CD4-positive, alpha-beta T cell treated with Interleukin-10 for 1 hour (primary cell): ENCODE data around the gene ATRNL1.

ENCODE experiments used
- DNase-seq: peaks from one replicate; pipeline ENCODE4 v3.0.0-alpha.2; 2020

Gene ATRNL1

GRCh38 chr10:115957012-115957399 is 863.8 kb downstream of the ATRNL1 start:
- DNase-seq, result no peak

DNA sequence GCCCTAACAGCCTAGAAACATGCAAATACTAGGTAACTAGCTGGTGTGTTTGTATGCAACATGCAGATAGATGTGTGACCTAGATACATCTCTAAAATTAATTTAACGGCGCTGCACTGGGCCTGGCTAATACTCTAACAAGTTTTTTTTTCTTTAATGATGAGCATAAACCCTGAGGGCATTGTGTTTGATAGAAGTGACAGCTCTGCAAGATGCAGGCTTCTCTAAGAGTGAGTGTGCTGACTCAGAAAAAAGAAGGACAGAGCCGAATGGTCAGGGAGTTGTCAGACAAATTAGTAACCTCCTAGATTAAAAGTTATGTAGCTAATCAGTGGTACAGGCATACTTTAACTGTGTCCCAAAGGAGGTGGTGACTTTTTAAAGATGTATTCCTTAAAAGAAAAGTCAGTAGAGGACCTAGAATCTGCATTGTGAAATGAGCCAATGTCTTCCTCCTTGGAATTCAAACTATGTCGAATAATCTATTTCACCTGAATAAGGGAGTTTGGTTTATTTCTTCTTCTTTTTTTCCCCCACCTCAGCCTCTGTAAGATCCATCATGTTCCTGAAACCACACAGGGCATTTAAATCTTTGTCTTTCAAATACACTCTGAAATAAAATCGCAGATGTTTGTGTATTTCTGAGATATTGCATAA is 864.7 kb downstream of the ATRNL1 start:
- no peak for DNase-seq

DNA sequence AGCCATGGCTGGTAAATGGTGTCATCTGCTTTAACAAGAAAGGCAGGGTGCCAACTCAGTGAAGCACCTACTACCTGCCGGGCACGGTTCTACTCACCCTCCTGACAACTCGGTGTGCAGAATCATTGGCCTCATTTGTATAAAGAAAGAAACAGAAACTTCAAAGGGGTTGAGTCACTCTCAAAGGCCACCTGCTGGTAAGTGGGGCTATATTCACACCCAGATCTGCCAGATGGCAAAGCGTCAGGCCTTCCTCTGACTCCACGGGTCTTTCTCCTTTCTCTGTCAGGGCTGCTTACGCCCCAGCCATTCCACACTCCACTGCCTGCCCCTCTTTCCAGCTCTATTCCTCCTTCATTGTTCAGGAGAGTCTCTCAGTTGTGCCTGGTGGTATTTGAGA is 870.7 kb downstream of the ATRNL1 start:
- no peak for DNase-seq

DNA sequence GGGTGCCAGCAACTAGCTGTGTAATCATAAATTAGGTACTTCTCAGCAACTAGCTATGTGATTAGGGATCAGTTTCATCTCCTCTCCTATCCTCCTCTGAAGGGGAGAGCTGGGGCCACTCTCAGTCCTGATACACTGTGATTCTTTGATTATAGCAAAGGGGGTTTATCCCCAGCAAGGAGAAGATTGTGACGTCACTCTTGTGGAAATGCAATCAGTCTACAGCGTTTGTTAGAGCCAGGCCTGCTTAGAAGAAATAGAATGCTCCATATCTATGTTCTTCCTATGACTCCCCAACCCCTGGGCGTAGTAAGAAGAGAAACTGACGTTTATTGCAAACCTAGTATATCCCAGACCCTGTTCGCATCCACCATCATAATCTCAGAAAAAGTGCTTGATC is 871.7 kb downstream of the ATRNL1 start:
- DNase-seq, result no peak

- DNase-seq, result no peak
Measured at GRCh38 chr10:115965376-115965775, 872.2 kb downstream of the ATRNL1 start.

DNA sequence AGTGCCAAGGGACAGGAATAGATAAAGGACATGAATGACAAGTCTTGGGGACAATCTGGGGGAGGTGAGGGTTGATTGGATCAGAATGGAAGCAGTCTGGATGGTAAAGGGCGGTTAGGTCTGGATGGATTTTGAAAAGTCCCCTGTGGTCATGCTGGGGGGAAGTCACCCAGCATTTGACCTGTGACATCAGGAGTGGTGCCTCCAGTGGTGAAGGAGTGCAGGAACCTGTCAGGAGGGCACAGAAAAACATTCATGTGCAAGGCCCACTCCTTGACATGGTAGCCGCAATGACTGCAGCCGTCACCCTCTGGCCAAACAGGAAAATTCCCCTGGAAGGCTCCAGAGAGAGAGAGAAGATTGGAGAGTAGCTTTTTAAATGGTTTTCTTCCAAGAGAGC is 875.1 kb downstream of the ATRNL1 start:
- no peak for DNase-seq

- DNase-seq, result no peak
Measured at GRCh38 chr10:115969591-115969990, 876.4 kb downstream of the ATRNL1 start.

- no peak for DNase-seq
Measured at GRCh38 chr10:115971921-115972320, 878.8 kb downstream of the ATRNL1 start.

DNA sequence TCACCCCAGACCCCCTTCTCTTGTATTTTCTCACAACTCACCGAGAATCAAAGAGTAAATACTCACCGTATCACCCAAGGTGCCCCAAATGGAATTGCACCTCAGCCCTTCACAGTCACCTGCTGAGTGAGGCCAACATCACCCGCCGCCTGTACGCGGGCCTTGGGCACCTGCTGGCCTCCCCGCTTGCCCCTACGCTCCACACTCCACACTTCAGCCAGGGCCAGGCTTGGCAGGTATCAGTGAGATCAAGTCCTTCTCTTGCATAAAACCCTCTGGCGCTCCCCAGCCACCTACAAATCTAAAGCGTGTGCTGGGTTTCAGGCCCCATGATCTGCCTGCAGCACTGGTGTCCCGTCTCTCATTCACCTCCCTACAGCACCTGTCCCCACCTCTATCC is 879.3 kb downstream of the ATRNL1 start:
- DNase-seq, result no peak

- DNase-seq, result no peak
Measured at GRCh38 chr10:115974351-115974750, 881.2 kb downstream of the ATRNL1 start.

DNA sequence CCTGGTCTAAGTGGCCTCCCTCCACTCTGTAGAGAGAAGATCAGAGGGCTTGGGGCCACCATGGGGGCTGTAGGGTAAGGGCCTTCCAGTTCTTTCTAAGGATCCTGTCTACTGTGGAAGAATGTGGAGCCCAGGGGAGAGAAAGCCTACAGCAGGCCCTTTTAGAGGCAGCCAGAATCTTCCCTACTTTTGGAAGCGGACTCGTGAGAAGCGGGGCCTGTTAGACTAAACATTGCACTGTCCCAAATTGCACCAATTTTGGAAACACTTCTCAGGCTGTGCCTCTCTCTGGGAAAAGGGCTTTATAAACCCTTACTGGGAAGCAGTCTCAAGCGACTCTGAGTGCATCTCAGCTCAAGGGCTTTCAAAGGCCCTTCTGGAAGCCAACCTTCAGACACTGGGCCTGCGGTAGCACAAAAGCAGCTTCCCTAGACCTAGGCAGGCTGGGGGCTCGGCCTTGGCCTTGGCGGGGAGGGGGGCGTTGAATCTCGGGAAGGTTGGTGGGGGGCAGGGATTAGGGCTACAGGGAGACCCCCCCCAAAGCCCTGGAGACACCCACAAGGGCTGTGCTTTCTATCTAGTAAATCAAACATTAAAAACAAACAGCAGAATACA is 881.8 kb downstream of the ATRNL1 start:
- DNase-seq, result no peak

DNA sequence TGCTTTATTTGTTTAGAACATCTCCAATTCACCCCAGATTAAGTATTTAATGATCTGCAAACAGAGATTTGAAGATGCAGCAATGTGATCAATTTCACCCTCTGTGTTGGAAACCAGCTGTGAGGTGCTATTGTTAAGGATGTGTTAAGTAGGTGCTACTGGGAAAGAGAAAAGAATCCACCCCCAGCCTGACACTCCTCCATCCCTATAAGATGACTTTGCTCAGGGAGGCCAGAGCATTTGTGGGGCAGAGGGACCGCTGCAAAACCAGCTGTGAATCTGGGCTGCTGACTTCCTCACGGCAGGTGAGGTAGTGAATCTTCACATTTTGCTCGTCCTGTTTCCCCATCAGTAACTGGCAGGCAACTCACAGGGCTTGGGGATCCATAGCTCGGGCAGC is 882.3 kb downstream of the ATRNL1 start:
- DNase-seq, result no peak

GRCh38 chr10:115976342-115976741 is 883.2 kb downstream of the ATRNL1 start:
- no peak for DNase-seq

- no peak for DNase-seq
Measured at GRCh38 chr10:115977855-115978254, 884.7 kb downstream of the ATRNL1 start.

- DNase-seq, result no peak
Measured at GRCh38 chr10:115979576-115979975, 886.4 kb downstream of the ATRNL1 start.

DNA sequence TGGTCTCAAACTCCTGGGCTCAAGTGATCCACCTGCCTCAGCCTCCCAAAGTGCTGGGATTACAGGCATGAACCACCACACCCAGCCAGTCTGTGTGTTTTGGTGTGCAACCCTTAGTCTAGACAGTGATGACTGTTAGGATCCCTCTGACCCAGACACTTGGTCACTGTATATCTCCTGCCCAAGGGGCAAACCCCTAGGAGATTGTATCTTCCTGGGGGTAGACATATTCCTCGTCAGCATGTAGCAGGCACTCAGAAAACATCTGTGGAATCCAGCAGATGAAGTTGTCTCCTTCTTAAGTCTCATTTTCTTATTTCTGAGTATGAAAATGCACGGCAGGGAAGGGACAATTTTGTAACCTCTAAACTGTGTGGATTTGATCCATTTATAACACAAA is 887.3 kb downstream of the ATRNL1 start:
- DNase-seq, result no peak

GRCh38 chr10:115981081-115981480 is 887.9 kb downstream of the ATRNL1 start:
- no peak for DNase-seq

DNA sequence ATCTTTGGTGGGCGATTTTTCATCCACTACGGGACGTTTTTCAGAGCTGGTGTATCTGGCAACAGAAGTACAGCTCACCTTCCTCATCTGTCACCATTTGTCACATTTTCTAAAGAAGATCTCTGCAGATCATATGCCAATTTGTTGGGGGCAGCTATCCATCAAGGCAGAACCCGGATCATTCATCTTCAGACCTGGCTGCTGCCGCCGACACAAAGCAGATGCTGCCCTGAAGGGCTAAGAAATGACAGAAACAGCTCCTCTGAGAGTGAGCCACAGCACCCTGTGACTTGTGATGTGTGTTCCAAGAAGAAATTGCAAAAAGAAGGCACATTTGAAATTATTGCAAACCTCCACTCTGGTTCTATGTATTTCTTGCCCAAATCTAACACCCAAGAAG is 888.9 kb downstream of the ATRNL1 start:
- no peak for DNase-seq

GRCh38 chr10:115982526-115982925 is 889.4 kb downstream of the ATRNL1 start:
- no peak for DNase-seq

DNA sequence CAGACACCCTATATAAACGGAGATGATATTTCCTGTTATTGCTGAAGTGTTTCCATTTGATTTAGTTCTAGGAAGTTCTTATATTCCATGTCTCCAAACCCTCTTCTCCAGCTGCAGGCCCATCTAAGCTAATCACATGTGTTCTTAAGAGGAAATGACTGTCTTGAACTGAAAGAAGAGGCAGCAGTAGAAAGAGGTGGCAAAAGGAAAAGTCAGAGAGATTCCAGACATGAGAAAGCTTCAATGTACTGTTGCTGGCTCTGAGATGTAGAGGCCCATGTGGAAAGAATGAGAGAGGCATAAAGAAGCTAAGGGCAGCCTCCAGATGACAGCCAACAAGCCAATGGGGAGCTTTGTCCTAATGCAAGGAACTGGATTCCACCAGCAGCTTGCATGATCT is 892.6 kb downstream of the ATRNL1 start:
- no peak for DNase-seq

DNA sequence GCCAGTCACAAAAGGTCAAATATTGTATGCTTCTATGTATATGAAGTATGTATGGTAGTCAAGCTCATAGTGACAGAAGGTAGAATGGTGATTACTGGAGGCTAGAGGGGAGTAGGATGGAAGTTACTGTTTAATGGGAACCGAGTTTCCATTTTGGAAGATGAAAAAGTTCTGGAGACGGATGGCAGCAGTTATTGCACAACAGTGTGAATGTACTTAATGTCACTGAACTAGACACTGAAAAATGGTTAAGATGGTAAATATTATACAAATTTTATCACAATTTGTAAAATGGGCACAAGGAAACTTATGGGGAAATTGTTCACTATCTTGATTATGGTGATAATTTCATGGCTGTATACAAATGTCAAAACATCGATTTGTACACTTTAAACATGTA is 895.2 kb downstream of the ATRNL1 start:
- DNase-seq, result no peak

DNA sequence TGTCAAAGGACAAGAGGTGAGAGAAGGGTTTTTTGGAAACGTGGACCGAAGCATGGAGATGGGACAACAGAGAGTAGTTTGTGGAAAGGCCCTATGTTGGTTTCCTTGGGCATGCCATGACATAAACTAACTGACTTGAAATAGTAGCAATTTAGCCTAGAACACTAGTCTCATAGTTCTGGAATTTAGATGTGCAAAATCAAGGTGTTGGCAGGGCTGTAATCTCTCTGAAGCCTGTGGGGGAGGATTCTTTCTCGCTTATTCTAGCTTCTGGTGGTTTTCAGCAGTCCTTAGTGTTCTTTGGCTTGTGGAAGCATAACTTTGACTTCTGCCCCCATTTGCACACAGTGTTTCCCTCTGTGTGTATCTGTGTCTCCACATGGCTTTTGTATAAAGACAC is 896.5 kb downstream of the ATRNL1 start:
- DNase-seq, result no peak

- no peak for DNase-seq
Measured at GRCh38 chr10:115992236-115992986, 899.2 kb downstream of the ATRNL1 start.

DNA sequence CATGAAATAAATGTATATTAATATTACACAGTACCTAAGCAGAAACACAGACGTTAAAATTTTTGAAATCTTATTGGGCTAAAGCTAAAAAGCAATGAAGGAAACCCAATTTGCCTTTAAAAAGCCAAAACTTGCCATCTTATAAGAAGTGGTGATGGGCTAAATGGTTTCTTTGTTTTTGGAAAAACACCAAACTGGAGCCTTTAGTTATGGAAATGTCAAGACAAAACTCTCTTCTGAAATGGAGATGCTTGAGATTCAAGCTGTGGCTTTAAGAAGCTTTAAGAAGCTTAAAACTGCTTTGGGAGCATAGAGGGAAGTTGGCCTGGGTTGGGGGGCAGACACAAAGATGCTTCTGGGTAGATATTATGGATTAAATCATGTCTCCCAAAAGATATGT is 902.9 kb downstream of the ATRNL1 start:
- no peak for DNase-seq
